NK-92 (cell line): ENCODE data around the gene GALNT6.

ENCODE experiments used
- DNase-seq: peaks from one replicate; lab custom pipeline; 2025; ENCODE audit not compliant: unreplicated experiment; lab: John Stamatoyannopoulos, UW

Gene GALNT6

DNA sequence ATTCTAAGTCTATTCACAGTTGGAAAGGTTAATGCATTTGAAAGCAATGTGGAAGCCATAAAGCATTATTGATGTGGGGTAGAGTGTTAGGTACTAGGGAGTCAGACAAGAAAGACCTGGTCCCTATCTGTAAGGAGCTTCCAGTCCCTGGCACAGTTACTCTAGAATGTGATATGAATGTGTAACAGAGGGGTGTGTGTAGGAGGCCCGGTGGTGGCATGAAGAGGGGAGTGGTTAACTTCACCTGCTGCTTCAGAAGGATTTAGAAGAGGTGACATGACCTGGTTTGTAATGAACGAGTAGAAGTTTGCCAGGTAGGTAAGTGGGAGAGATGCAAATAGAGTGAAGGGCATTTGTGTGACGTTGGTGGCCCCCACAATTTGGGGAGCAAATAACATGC is 15.1 kb upstream of the GALNT6 start:
- DNase-seq, result no peak

DNA sequence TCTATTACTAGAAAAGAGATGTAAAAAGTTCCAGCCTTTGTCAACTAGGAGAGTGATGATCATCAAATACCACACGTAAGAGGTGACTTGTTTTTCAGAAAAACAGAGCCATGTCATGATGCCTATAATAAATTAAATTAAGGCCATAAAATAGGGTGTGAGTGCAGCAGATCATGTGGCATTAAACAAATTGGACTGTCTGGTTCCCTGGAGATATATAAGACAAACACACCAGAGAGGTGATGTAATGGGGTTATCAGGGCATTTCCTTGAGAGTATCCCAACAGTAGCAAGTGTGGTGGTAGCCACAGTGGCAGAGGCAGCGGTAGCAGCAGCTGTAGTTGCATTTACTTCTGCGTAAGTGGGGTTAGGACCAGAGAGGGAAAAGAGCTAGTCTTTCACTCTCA is 14.6 kb upstream of the GALNT6 start:
- DNase-seq, result no peak

DNA sequence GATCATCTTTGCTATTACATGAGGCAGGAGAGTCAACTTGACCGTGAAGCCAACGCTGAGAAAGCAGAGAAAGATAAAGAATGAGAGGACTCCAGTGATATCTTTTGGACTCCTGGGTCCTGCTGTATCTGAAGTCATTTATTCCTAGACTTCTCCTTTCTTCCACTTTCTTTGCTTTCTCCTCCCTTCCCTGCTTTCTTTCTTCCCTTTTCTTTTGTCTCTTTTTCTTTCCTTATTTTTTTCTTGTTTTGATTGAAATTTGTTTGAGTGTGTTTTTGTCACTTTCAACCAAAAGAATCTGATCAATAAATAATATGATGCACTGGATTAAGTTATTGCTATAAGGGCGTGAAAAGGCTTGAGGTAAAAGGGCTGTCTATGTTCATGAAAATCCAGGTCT is 13.4 kb upstream of the GALNT6 start:
- no peak for DNase-seq

DNA sequence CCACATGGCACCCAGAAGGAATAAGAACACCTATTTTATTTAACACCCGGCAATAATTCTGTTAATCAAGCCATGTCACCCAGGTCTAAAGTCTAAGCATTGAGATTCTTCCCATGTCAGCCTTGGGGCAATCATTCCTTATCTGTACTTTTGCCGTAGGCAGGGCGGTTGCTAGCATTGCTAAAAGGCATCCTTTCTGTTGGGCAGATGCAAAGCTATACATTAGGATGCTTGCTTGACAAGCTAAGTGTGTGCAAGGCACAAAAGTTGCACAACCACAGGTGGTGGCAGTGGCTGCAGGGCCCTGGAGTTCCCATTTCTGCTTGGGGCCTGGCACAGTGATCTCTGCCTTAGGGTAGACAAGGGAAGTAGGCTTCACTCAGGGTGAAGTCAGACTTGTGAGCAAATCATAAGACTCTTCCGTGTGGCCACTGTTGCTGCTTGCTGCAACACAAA is 12.5 kb upstream of the GALNT6 start:
- DNase-seq, result no peak

DNA sequence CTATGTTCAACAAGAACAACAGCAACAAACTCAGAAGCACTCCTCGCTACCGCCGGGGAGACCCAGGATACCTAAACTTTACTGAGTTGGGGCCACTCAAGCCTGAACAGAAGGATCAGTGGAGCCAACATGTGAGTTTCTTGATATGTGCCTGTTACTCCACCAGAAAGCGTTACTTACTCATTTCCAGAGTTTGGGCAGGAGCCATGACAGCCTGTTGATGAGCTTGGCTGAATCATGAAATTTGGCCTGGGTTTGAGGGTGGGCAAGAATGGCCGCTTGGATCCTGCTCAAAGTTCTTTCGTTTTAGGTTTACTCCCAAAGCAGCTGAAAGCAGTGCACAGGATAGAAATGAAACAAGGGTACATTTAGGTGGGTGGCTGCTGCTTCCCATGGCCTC is 12.0 kb upstream of the GALNT6 start:
- no peak for DNase-seq

DNA sequence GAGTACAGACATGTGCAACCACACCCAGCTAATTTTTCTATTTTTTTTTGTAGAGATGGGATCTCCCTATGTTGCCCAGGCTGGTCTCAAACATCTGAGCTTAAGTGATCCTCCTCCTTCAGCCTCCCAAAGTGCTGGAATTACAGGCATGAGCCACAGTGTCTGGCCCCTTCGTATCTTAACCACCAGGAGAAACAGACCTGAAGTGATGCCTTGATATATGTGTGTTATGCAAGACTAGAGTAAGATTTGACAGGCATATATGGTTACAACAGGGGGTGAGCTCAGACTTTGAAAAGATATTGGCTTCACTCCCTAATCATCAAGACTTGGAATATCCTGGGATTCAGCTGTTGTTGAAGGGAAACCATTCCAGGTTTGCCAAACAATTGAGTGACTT is 10.7 kb upstream of the GALNT6 start:
- no peak for DNase-seq

GRCh38 chr12:51401486-51401885 is 10.3 kb upstream of the GALNT6 start:
- DNase-seq, result no peak

DNA sequence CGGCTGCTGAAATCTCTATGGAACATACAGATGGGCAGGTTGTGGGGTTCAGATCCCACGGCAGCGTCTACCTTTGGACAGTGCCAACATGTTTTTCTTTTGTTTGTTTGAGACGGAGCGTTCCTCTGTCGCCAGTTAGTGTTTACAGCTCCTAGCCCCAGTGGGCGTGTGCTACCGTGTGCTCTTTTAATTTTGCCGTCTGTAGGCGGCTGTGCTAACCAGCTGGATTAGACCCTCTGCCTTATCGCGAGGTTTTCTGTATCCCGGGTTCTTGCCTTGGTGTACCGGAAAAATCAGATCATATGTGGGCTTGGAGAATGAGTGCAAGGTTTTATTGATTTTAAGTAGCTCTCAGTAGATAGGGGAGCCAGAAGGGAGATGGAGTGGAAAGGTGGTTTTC is 9.8 kb upstream of the GALNT6 start:
- no peak for DNase-seq

DNA sequence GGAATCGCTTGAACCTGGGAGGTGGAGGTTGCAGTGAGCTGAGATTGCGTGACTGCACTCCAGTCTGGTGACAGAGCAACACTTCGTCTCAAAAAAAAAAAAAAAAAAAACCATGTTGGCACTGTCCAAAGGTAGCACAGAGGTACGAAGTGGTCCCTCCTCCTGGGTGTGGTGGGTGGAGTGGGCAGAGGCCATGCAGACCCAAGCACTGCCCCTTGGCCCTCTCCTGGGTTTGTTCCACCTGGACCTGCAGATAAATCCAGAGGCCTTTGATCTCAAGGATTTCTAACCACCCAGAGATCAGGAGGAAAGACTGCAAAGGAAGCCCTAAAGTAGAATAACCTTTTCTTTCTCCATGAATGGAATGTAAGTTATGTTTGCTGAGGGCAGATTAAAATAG is 8.7 kb upstream of the GALNT6 start:
- DNase-seq, result no peak

DNA sequence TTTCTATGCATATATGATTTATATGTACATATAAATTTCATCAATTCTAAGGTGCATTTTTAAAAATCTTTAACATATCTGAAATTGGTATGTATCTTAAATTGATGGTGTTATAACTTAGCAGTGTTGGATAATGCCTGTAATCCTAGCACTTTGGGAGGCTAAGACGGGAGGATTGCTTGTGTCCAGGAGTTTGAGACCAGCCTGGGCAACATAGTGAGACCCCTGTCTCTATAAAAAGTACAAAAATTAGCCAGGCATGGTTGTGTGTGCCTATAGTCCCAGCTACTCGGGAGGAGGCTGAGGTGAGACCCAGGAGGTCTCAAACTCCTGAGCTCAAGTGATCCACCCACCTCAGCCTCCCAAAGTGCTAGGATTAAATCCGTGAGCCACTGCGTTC is 6.5 kb upstream of the GALNT6 start:
- no peak for DNase-seq

DNA sequence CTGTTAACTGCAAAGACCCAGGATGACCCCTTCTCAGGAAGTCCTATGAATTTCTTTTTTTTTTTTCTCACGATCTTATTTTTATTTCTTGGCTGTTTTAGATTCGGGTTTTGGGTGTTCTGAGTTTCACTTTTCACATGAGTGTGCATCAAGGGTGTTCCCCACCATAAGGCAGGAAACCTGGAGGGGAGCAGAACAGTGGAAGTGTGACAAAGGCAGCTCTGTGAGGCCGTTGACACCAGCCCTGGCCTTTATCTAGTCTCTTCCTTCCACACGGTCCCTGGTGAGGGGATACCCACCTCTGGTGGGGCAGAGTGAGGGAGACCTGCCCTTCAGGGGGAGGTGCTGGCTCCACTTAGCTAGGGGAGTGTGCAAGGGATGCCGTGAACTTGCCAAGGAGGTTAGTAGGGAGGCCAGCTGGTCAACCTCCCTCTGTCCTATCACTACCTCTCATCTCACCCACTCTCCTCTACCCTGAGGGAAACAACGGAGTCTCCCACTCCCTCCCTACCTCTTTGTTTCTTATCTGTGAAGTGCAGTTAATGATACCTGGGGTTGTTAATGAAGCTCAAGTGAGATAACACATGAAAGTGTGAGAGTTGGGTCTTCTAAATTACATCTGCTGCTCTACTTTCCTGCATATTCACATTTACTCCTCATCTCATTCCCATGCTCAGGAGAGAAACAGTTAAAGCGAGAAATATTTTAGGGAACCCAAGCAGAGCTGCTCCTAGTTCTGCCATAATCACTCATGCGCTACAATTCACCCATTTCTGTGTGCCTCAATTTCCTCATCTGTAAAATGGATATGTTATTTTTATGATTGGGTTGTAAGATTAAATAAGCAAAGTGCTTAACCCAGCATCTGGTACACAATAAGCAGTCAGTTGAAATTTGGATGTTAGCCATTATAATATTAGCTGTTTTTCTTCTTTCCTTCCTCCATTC is 4.4 kb upstream of the GALNT6 start:
- DNase-seq, result no peak

DNA sequence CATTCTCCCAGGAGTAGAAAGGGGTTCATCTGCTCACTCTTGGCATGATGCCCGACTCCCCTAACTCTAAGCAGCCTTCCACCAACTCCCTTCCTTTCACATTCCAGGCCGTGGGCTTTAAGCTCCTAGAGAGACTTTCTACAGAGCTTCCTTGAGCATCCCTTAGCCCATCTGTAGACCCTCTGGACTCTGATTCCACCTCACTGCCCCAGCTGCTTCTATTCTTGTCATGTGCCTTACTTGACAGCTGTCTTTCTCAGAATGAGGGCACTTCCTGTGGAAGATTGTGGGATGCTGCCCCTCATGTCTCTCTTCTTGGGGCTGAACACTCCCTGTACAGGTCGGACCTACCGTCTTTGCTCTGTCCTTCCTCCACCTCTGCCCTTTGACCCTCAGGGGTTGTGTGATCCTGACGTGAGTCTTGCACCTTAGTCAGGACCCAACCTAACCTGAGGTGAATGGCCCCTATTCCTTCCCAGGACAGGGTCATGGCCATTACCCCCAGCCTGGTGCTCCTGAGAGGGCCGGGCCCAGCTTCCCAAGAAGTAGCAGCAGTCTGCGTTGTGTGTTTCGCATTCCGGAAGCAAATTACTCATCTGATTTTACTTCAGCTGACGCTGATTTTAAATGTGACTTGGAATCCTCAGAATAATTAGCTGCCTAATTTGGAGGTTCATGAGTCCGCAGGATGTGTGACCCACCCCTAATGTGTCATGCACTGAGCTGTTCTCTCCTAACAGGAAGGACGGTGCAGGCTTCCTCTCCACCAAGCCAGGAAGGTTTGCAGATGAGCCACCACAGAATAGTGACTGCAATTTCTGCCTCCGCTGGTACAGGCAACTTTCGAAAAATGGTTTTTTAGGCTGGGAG is 2.7 kb upstream of the GALNT6 start:
- DNase-seq, result no peak

DNA sequence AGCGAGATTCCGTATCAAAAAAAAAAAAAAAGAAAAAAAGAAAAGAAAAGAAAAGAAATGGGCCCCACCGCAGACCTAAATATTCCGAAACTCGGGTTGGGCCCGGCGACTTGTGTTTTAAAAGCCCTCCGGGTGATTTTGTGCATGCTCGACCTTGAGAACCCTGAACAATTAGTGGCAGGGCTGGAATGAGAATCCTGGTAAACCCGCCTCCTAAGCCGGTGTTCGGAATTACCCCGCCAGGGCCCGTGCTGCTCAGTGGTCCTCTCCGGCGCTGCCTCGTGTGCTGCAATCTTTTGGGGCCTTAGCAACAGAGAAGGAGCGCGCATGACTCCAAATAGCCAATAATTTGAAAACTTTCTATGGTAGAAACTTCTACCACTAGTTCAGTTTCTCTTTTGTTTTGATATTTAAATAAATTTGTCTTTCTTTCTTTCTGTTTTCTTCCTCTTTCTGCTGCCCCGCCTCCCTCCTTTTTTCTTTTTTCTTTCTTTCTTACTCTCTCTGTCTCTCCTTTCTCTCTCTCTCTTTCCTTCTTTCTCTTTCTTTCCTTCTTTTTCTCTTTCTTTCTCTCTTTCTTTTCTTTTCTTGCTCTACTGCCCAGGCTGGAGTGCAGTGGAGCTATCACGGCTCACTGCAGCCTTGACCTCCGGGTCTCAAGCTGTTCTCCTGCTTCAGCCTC is 1.5 kb upstream of the GALNT6 start:
- DNase-seq, result no peak

DNA sequence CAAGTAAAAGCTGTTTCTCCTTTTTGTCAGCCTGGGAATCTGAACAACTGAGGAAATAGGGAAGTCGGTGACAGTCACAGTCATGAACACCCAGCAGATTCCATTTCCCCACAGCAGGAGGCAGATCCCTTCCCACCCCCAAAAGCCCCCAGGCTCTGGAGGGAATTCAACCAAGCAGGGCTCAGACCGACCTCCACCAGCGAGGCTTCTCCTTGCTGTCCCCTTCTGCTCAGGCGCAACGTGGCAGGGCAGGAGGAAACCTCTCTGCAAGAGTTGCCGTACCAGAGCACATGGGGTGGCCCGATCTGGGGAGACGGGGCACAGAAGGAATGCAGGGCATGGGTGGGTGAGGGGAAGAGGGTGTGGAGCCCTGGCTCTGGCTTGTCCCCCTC is 319 bp downstream of the GALNT6 start:
- no peak for DNase-seq

DNA sequence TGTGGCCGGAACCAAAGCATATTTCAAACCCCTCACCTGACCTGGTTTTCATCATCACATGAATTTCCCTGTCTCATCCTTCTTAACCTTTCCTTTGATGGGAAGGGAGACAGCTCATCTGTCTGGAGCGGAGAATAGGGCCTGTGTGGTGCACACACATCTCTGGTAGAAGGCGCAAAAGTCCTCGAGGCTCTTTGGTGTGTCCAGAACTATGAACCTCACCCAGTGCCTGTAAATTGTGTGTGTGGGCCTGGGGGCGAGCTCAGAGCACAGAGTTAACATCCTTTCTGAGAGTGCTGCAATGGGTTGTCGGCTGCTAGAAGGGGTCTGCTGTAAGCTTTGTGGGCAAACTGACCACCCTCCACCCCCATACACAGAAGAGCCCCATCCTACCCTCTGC is 749 bp downstream of the GALNT6 start:
- DNase-seq, result no peak

DNA sequence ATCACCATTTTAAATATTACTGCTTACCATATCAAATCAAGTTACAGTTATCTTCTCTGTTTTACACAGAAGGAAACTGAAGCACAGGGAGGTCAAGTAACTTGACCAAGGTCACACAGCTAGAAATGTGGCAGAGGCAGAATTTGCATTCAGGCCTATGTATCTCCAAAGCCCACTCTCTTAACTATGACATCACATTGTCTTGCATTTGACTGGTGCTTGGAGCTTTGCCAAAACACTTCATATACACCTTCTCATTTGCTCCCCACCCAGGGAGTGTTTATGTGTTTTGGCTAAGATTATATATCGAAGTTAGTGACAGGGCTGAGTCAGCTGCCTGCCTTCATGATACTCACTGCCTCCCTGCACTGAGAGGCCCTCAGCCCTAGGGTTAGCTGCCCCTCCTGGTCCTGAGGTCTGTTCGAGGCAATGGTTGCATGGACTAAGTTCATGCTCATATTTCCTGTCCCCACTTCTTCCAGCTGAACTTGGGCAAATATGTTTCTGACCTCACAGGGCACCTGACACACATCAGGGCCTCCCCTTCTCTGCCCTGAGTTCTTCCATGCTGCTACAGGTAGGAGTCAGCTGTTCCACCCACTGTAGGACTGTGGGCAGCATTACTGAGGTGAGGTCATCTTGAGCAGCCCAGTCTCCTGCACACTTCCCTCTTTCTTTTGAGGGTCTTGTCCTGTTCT is 1.8 kb downstream of the GALNT6 start:
- DNase-seq, result no peak

DNA sequence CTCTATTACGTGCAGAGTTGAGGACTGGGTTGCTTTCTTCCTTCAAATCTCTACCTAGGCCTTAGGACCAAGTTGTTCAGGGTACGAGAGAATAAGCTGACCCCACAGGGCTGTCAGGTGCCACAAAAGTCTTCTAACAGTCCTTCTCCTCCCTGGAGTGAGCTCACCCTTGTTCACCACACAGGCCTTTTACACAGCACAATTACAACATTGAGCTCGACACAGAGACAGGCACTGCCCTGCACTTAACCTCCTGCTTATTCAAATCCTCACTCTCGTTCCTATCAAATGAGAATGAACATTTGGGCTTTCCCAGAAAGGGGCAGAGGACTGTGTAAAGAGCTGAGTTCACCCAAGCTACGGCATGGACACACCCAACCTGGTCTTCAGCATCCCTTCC is 2.4 kb downstream of the GALNT6 start:
- DNase-seq, result no peak

GRCh38 chr12:51388069-51388799 is 3.0 kb downstream of the GALNT6 start:
- DNase-seq, result no peak

GRCh38 chr12:51386351-51386750 is 4.9 kb downstream of the GALNT6 start:
- DNase-seq, result no peak

DNA sequence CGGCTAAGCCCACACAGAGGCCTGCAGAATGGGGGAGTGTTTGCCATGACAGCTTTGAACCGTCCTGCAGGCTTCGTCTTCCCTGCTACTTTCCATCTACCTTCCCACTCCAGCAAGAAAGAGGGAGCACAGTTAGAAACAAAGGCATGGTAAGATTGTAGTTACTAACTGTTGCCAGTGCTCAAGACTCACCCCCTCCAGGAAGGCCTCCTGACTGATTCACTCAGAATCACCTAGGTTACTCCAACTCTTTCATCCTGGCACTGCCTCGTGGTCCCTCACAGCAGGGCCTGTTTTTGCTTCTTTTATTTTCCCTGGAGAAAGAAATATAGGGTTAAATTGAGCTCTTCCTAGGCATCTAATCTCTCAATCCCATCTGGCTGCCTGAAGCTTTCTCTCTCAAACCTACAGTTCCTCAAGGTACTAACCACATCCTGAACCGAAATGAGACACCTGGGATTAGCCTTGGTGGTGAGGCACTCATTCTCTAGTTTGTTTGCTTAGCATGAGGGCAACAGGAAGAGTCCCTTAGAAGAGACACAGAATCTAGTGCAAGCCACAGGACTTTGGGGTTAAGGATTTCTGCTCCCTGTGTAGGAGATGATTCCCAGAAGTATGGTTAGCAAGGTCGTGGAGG is 7.8 kb downstream of the GALNT6 start:
- DNase-seq, result no peak
